Central memory CD4-positive, alpha-beta T cell (primary cell): ENCODE data around the gene HOXD4.

Experiments used
- DNase-seq: peaks from one replicate; pipeline ENCODE4 v3.0.0; 2022
- total RNA-seq, 3 experiments: gene quantifications; one replicate each; lab custom pipeline; 2026; lab: John Stamatoyannopoulos, UW

Gene HOXD4
- 0 reads per million in 3 experiments for total RNA-seq

DNA sequence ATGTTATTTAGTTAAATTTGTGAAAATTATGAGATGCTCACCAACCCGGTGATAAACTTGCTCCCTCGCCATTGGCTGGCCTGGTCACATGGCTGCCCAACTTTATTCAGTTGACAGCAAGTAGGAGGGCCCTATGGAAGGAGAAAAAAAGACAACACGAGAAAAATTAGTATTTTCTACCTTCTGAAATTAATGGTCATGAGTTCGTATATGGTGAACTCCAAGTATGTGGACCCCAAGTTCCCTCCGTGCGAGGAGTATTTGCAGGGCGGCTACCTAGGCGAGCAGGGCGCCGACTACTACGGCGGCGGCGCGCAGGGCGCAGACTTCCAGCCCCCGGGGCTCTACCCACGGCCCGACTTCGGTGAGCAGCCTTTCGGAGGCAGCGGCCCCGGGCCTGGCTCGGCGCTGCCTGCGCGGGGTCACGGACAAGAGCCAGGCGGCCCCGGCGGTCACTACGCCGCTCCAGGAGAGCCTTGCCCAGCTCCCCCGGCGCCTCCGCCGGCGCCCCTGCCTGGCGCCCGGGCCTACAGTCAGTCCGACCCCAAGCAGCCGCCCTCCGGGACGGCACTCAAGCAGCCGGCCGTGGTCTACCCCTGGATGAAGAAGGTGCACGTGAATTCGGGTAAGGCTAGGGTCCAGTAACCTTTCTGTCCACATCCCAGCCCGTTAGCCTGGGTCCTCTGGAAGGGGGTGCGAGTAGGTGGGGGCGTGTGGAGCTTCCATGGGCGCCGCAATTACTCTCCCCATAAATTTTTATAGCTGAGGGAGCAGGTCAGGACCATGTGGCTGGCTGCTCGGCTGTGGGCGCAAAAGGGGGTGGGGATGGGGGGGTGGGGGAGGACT, at the start of gene HOXD4:
Gene HOXD4, plus strand, starts transcription at position 109 of the 846 bp plus-strand sequence. Its CDS starts 84 bp downstream, at position 193.
- no peak for DNase-seq

DNA sequence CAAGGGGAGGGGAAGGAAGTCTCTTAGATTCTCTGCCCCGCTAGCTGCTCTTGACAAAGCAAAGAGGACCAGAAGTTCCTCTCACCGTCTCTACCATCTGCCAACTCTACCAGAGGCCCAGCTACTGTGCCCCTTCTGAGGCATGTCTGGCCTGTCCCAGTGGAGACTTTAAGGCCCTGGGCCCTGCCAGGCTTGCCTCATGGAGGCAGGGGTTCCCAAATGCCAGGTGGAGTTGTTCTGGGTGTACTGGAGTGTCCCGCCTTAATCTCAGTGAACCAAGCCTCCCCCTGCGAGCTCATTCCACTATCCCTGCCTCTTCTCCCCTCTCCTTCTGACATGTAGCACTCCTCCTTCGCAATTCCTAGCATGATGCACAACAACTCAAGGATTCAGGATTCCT, 49.5 kb upstream of the HOXD4 start:
- DNase-seq: no peak

DNA sequence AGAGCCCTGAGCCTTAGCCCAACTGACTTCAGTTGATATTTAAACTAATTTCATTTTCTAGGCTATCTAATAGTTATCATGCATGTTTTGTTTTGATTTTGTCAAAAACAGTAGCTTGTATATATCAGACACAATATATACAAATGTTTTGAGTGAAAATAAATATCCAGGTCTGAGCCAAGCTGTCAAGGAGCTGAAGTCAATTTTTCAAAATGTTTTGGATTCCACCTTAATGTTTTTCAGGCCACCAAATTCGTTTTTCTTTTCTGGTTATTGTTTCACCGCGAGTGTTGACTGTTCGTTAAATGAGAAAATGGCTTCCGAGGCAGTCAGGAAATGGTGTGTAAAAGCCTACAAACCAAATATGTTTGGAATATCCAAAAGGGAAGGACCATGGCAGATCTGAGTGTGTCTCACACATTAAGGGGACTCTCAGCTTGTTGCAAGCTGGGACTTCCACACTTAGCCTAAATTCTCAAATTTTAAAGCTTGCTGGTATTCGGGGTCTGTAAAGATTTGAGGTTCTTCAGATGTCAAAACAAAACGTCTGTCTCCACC, 49.0 kb upstream of the HOXD4 start:
- DNase-seq: no peak

DNA sequence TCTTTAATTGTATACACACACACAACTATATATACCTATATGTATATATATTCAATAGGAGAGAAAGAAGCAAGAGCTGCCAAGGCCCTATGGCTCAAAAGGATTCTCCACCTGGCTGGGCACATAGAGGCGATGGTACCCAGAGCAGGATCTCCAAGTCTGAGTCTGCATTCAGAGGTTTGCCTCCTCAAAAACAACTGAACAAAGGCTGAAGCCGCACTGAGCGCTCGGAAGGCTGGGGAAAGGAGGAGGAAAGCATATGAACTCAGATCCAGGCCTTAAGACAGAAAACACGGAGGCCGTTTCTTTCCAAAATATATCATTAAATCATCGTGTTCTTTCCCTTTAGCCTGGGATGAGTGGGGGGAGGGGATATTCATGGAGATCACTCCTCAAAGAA, 48.2 kb upstream of the HOXD4 start:
- no peak for DNase-seq

DNA sequence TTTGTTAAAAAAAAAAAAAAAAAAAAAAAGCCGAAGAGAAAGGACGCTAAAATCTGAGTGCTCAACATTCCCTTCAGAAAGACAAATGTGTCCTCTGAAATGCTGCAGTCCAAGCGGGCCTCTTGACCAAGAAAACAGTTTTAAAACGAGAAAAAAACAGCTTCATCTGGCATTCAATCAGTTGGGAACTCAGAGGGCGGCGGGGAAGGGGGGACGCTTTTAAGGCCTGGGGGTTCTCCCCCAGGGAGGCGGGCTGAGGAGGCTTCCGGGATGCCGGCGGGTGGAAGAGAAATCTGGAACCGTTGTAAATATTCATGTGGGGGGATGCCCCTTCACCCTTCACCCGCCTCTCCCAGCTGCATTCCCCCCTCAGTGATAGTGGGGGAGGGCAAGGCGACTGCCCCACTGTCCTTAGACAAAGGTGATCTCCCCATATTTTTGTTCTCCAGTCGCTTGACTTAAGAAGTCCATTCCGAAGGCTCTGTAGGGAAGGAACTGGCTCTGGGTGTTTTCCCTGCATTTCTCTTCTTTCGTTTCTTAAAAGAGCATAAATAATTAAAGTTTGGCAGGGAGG, 47.5 kb upstream of the HOXD4 start:
- no peak for DNase-seq

DNA sequence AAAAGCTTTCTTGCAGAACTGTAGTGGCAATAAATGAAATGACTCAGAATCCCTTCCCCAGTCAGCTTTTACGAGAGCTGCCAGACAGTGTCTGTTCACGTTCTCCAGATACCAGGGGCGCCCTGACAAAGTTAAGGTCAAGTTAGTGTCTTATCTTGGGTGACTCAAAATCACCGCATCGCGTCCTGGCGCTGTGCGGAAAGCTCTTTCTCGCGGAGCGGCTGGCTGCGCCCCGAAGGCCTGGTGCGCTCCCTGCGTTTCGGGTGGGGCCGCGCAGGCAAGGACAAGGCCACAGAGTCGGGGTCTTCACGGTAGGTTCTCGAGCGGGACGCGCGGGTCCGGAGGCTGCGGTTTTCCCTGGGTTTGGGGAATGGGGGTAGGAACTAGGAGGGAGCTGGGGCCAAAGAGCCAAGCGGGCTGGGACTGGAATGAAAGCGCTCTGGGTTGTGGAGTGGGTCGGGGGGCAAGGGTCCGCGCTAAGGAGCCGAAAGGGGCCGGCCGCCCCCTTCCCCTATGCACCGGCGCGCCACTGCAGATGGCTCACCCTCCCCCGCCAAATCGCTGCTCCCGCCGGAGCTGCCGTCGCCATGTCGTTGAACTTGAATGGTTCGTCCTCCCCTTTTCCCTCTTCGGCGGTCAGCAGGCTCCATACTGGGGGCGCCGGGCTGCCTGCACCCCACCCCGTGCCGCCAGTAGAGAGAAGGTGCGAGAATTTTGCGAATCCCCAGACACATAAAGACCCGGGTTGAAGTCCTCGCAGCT, 46.9 kb upstream of the HOXD4 start:
- no peak for DNase-seq

DNA sequence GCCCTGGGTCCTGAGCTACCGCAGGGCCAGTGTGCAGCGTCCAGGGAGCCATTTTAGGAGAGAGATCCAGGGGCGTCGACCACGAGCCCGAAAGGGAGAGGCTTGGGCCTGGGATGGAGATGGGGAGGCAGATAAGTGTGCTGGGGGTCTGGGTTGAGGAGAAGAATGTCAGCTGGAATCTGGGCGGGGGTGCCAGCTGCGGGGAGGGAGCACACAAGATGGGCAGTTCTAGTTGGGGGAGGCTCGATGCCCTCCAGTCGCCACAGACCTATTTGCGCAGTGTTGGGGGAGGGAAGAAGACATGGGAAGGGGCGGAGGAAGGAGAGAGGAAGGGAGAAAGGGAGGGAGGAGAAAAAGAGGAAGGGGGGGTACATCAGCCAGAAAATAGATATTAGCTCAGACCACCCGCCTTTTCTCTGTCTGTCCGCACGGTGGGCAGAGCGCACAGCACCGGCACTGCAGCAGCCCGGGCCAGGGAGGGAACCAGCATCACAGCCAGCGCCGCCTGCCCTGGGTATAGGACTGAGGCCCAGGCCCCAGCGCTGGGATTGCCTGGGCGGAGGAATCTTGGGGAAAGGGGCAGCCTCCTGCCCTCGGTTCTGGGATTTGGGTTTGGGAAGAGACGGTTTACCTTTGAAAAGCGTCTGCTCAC, 46.1 kb upstream of the HOXD4 start:
- no peak for DNase-seq

DNA sequence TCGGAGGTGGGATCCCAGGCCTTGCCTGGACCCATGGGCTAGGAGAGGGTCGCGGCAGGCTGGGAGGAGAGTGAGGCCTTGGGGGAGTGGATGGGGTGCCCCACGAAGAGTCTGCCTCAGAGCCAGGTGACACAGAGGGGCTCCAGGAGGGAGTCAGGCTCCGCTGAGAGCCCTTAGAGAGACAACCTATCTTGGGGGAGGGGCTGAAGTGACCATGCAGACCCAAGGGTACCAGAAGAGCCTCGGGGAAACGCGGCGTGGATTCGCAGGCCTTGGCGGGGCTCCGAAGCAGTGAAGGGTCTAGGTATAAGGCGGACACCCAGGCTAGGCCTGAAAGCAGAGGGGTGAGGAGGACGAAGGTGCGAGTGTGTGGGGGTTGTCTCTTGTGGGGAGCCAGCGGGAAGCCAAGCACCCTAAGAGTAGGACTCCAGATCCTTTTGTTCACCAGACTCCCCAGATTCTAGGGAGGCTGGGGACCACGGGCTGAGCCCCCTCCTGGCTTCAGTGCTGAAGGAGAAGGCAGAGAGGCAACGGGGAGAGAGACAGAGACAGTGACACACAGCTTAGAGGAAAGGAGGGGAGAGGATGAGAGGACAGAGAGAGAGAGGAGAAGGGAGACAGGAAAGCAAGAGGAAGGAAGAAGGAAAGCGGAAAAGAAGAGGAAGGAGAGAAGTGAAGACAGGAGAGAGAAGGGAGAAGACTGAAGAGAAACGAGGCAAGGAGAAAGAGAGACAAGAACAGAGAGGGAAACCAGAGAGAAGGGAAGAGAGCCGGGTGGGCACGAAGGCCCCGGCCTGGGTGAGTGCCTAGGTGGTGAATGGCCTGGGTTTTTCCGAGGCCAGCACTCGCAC, 45.4 kb upstream of the HOXD4 start:
- no peak for DNase-seq

DNA sequence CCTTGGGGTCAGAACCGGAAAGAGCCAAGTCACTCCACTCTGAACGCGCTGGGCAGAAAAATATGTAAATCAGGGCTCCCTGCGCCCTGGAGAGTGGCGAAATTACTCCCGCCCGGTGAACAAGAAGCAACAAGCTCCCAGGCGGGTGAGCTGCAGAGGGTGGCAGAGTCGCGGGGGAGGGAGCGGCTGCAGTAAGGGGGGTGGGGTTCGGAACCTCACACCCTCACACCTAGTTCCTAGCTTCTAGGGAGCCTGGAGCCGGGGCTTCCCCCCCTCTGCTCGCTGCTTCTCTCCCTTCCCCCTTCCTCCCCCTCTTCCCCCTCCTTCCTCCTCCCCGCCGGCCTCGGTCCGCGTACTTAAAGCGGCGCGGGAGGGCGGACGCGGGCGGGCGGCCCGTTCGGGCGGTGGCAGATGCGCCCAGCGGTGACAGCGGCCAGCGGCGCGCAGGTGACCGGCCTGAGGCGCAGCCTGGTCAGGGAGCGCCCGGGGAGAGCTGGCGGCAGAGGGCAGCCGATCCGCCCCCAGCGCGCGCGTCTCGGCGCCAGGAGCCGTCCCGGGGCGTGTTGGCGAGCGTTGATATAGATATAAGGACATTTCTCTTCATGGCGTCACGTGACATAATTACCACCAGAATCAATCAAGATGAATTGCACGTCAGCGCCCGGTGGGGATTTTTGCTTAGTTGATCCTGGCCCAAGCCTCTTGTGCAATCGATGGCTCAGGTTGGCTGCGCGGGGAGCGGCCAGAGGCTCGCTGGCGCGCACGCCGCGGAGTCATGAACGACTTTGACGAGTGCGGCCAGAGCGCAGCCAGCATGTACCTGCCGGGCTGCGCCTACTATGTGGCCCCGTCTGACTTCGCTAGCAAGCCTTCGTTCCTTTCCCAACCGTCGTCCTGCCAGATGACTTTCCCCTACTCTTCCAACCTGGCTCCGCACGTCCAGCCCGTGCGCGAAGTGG, 44.5 kb upstream of the HOXD4 start, which contains the start of gene HOXD11:
Gene HOXD11, plus strand, starts transcription at position 700 of the 959 bp plus-strand sequence. Its CDS starts 76 bp downstream, at position 776.
- no peak for DNase-seq

DNA sequence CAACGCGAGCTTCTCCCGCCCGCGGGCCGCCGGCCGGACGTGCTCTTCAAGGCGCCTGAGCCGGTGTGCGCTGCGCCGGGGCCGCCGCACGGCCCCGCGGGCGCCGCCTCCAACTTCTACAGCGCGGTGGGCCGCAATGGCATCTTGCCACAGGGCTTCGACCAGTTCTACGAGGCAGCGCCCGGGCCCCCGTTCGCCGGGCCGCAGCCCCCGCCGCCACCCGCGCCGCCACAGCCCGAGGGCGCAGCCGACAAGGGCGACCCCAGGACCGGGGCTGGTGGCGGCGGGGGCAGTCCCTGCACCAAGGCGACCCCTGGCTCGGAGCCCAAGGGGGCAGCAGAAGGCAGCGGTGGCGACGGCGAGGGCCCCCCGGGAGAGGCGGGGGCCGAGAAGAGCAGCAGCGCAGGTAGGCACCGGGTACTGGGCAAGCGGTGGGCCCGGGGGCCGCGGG, 43.6 kb upstream of the HOXD4 start:
- no peak for DNase-seq

DNA sequence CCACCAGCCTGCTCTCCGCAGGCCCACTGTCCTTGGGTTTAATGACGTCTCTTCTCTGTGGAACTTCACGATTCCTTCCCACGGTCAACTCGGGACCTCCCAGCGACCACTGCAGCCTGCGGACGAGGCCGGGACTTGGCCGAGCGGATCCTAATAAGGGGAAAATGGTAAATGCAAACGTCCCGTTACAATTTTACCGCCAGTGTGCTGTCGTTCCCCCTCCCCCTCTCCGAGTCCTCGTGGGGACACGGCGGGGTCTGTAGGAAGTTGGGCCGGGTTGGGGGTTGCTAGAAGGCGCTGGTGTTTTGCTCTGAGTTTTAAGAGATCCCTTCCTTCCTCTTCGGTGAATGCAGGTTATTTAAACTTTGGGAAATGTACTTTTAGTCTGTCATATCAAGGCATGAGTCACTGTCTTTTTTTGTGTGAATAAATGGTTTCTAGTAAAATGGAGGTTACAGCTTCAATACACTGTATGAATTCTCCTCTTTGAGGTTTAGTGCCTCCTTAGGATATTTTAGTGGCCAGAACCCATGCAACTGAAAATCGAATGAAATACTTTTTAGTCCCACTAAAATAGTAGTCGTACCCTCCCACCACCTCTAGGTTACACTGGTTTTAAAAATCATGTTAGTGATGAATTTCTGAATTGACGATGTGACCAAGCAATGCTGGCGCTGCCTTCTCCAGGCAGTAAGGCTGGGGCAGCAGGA, 42.0 kb upstream of the HOXD4 start:
- no peak for DNase-seq

DNA sequence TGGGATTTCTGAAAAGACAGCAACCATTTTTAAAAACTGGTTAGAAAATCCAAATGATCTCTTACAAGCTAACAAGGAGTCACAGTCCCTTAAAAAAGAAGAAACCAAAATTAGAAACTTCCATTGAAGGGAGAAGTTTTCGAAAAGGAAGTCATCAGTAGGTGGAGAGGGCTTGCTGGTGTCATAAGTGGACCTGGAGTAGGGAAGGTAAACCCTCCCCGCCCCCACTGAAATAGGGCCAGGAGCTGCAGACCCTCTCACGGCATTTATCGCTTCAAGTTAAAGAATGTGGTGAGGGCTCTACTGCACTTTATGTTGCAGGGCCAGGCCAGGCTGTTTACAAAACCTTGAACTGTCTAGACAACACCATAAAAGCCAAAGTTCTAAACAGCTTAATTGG, 41.4 kb upstream of the HOXD4 start:
- DNase-seq: no peak

DNA sequence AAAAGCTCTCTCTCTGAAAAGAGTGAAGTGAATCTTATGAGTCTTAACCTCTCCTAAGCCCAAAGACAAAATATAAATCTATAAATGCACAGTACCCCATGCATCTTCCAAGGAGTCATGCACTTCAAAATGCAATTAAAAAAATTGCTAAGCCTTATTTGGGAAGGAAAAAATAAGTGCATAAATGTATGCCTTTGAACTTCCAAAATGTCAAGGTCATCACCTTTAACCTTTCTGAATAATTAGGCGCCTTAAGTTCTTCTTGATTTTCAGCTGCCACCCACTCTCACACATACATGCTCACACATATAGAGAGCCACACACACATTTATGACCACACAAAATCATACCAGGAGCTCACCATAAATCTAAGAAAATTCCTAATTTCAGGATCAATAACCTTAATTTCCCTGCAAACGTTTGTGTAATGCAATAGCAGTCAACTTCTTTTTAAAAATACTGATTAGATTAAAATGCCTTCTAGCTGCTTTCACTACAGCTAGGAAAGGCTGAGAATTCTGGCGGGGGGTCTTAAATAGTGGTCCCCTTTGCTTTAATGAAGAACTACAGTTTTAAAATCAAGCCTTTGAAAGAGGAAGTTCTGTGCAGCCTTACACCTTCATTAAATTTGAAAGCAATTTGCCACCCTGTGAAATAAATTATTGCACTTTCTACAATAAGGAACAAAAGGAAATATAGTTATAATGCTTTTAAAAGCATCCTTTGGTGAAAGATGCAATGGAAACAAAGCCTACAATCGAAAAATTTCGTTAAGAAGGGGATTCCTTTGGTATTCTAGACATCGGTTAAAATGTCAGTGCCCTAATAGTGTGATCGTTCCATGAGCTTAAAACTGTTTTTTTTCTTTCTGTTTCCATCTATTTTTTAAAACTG, 40.7 kb upstream of the HOXD4 start:
- DNase-seq: no peak

DNA sequence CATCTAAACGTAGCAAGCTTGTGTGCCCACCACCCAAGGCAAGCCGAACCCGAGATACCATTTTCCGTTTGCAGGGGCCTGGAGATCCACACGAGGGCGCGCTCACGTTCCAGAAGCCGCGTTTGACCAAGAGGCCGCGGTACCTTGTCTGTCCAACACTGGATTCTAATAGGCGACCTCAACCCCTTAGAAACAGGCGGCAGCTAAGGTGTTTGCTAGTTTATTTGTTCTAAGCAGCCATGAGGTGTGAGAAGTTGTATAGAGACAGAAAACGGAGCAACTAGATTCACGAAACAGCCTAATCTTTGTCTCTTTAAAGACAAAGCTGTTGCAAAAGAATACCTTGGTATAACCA, 40.1 kb upstream of the HOXD4 start:
- no peak for DNase-seq

DNA sequence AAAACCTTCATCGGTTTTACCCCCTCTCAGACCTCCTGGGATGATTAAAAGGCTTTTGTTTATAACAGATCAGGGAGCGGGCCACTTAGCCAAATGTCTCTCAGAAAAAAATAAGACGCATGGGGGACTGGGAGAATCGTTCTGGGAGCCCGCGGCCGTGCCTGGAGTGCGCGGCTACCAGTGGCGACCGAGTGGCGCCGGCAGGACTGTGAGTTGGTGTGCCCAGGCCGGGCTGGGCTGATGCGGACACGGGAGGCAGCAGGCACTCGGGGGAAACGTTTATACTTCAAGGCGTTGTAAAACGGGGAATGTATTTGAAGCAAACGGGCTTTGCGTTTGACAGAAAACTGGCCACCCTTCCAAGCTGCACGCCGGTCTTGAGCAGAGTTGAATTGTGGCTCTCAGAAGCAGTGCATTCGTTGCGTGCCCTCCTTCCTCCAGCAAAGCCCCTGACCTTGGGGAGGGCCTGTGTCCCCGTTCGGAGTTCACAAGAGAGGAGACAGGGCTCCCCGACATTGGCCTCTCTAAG, 39.4 kb upstream of the HOXD4 start:
- no peak for DNase-seq

DNA sequence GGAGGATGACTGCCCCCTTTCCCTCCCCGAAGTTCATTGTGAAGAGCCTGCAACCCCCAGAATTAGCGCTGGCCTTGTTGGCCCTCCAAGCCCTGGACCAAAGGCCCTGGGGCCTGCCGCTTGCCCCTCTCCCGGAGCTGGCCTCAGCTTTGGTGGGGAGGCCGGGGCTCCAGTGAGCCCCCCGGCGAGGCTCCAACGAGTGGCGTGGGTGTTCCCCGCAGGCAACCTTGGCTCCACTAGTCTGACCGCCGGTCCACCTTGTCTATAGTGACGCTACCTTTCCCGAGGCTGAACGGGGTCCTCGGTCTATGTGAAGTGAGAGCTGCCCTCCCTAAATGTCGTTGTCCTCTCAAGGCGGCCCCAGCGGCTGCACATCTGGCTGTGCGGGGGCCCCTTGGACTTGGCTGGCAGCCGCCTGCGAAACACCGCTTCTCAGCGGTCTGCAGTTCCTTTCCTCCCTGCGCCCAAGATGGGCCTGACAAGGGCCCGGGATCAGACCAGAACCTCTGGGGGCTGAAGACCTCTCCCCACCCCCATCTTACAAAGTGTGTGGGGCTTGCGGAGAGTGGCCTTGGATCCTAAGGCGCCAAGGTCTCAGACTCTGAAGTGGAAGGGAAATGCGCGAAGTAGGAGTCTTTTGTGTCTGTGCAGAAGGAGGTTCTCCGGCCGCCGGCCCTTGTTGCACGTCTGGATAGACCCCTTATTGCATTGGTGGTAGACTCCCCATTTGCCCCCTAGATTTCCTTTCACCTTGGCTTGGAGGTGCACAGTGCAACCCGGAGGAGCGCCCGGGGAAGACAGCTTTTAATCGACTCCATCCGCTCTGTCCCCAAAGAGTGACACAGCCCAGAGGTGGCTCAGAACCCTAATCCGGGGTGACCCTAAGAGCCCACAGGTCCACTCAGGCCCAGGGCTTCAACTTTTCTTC, 38.7 kb upstream of the HOXD4 start:
- no peak for DNase-seq
